Measurements from ENCODE around the gene ANKRD13D.

Gene ANKRD13D

GRCh38 chr11:67274768-67275605, 14.1 kb upstream of the ANKRD13D start:
- peak; percentile 13 for DNase-seq

- peak; percentile 37 for DNase-seq
Observed at GRCh38 chr11:67275606-67276409, 13.3 kb upstream of the ANKRD13D start.

GRCh38 chr11:67276781-67277230, 12.3 kb upstream of the ANKRD13D start:
- DNase-seq: peak; percentile 50

- DNase-seq: peak; percentile 97
Observed at GRCh38 chr11:67277231-67277961, 11.7 kb upstream of the ANKRD13D start.

DNA sequence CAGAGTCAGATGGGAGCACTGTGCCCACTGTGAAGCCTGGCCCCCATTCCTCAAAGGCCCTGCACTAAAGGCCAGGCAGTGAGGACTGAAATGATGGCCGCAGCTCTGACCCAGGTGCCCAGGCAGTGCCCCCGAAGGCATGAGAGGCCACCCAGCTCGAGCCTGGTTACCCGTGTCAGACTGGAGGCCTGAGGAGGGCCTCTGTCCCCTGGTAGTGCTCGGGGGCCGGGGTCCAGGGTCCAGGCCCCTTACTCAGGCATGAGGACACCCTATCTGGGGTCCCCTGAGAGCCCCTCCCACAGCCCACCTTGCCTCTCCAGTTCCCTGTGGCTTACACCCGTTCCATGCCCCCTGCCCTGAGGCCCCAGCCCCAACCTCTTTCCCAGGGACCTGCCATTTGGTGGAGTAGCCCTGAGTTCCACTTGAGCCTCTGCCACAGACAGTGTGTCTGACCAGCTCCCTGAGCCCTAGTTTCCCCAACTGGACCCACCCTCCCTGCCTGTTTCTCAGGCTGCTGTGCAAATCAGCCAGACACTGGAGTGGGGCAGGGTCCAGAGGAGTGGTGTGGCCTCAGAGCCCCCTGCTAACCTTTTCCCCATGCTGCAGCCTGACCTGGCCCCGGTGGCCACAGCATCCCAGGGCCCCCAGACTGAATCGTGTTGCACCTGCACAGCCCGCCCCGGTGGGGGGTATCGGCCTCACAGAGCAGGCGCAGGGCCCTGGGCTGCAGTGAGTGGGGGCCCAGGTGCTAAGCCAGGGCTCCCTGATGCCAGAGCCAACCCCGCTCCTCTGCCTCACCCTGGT, 10.8 kb upstream of the ANKRD13D start:
- no peak for DNase-seq

DNA sequence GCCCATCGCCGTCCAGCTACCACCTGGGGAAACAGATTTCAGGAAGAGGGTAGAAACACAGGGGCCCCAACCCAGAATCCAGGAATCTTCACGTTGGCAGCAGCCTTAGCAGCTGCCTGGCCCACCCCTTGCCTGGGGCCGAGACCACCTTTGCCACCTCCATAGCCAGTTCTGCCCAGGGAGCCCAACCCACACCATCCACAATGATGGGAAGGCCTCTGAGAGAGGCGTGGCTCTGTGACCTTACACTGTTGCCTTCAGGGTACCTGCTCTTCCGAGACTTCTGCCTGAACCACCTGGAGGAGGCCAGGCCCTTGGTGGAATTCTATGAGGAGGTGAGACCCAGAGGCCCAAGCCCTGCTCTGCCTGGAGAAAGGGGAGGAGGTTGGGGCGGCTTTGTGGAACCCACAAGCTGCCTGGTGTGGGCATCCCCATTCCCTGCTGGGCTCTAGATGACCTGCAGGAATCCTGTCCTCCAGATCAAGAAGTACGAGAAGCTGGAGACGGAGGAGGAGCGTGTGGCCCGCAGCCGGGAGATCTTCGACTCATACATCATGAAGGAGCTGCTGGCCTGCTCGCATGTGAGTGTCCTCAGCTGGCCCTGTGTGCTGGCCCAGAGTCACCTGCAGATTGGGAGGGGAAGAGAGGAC, 10.0 kb upstream of the ANKRD13D start:
- peak; percentile 6 for DNase-seq

GRCh38 chr11:67279589-67280340, 9.3 kb upstream of the ANKRD13D start:
- DNase-seq: peak; percentile 14

DNA sequence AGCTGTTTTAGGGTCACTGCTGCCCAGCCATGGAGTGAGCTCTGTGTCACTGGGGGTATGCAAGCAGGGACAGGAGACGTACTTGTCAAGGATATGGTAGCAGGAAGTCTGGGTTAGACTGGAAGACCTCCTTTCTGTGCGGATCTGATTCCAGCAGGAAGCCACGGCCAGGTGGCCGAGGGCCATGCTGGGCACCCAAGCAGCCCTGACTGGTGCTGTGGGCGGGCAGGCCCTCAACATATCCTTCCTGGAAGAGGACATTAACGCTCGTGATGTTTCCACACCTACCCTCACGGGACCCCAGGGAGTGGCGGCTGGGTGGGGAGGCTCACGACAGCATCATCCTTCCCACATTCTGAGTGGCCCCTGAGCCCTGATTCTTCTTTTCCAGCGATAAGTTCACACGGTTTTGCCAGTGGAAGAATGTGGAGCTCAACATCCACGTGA, 8.7 kb upstream of the ANKRD13D start:
- peak; percentile 11 for DNase-seq

- DNase-seq: peak; percentile 13
Observed at GRCh38 chr11:67280788-67281551, 8.1 kb upstream of the ANKRD13D start.

DNA sequence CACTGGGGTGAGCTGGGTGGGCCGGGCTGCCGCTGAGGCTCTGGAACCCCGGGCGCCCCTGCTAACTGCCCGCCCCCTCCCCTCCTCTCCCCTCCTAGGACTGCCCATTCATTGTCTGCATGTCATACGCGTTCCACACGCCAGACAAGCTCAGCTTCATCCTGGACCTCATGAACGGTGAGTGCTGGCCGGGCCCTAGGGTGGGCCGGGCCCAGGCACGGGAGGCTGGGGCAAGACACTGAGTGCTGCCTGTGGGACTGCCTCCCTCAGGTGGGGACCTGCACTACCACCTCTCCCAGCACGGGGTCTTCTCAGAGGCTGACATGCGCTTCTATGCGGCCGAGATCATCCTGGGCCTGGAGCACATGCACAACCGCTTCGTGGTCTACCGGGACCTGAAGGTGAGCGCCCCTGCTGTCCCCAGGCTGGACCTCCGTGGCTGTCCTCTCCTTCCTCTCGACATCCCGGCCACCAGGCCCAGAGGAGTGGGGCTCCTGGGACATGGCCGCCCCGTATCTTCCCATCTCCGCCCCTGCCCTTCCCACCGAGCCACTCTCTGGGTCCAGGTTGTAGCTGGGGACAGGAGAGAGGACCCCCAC, 7.5 kb upstream of the ANKRD13D start:
- peak; percentile 8 for DNase-seq

- no peak for DNase-seq
Observed at GRCh38 chr11:67282155-67282875, 6.8 kb upstream of the ANKRD13D start.

DNA sequence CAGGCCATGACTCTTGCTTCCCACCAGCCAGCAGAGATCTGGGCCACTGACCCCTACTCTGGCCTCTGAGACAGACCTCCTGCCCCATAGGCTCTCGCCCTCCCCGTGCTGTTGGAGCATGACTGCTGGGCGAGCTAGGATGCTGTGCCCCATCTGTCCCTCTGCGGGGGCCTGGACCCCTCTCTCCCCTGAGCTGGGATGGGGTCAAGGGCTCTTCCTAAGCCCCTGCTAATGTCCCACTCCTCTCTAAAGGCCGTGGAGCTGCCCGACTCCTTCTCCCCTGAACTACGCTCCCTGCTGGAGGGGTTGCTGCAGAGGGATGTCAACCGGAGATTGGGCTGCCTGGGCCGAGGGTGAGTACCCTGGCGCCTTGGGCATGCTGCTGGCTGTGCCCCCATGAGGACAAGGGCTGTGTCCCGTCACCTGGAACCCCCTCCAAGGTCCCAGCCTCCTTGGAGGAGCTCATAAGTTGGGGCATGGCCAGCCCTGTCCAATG, 6.2 kb upstream of the ANKRD13D start:
- DNase-seq: no peak

- DNase-seq: peak; percentile 58
Observed at GRCh38 chr11:67283481-67283963, 5.6 kb upstream of the ANKRD13D start.

DNA sequence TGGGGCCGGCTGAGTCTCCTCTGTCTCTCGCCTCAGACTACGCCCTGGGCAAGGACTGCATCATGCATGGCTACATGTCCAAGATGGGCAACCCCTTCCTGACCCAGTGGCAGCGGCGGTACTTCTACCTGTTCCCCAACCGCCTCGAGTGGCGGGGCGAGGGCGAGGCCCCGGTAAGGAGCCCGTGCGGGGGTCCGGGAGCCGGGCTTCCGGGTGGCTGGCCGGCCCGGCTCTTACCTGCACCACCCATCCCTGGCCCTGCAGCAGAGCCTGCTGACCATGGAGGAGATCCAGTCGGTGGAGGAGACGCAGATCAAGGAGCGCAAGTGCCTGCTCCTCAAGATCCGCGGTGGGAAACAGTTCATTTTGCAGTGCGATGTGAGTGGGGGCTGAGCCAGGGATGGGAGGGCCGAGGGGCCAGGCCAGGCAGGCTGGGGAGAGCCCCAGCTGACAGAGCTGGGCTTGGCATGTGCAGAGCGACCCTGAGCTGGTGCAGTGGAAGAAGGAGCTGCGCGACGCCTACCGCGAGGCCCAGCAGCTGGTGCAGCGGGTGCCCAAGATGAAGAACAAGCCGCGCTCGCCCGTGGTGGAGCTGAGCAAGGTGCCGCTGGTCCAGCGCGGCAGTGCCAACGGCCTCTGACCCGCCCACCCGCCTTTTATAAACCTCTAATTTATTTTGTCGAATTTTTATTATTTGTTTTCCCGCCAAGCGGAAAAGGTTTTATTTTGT, 4.1 kb upstream of the ANKRD13D start:
- no peak for DNase-seq

- peak; percentile 47 for DNase-seq
Observed at GRCh38 chr11:67285541-67286498, 3.3 kb upstream of the ANKRD13D start.

DNA sequence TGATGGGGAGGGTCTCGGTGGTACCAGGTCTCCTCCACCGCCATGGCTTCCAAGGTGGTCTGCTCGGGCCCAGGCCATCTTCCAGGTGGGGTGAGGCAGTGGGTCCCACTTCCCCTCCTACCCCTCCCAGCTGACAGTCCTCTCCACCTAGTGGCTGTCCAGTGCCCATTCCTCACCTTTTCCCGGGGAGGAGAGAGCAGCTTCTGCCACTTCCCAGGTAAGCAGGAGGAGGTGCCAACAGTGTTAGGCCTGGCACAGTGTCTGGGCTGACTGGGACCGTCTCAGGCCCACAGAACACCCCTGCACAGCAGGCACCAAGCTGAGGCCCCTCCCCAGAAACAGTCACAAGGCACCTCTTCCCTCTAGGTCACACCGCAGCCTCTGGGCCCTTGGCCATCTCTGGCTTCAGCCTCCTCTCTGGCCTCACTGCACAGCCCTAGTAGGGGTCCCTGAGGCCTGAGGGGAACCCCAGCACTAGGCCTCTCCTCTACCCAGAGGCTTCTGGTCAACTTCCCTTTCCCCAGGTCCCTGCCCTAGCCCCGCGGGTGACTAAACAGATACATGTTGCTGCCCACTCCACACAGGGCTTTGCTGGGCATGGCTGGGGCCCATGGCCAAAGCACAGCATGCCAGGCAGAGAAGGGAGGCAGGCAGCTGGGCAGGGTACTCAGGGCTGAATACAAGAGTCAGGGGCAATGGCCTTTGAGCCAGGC, 2.3 kb upstream of the ANKRD13D start:
- DNase-seq: peak; percentile 69

Measured in CD4-positive, alpha-beta T cell treated with Interleukin-15 for 1 hour (primary cell).